Nephron (organoid): ENCODE measurements around the gene RAD23B.

Experiments used
- H3K27ac Mint-ChIP-seq, 3 experiments: 2 replicates each; pipeline ENCODE4 v1.8.0; 2020; ENCODE audit warnings: mixed read lengths in 3 of 3, mild to moderate bottlenecking in 2 of 3, moderate library complexity in 1 of 3
- H3K27me3 Mint-ChIP-seq: 2 replicates; pipeline ENCODE4 v1.8.0; 2021; ENCODE audit warnings: low read depth, mild to moderate bottlenecking, moderate library complexity, mixed read lengths
- H3K36me3 Mint-ChIP-seq: 2 replicates; pipeline ENCODE4 v1.8.0; 2020; ENCODE audit warnings: low read depth, mixed read lengths
- H3K4me1 Mint-ChIP-seq: 2 replicates; pipeline ENCODE4 v1.8.0; 2020; ENCODE audit warnings: mixed read lengths
- H3K4me3 Mint-ChIP-seq, 3 experiments: 2 replicates each; pipeline ENCODE4 v1.8.0; 2020; ENCODE audit warnings: mild to moderate bottlenecking in 3 of 3, mixed read lengths in 3 of 3, moderate library complexity in 2 of 3
- H3K9me3 Mint-ChIP-seq: 2 replicates; pipeline ENCODE4 v1.8.0; 2020; ENCODE audit warnings: mixed read lengths
- CTCF ChIP-seq, 3 experiments: fragments of 200-600 bp; sonication (generic); IDR thresholded peaks; one replicate each; pipeline ENCODE4 v1.5.0; 2021; ENCODE audit warnings: antibody characterized with exemption in 3 of 3; ENCODE audit not compliant: unreplicated experiment in 3 of 3

The RAD23B gene

GRCh38 chr9:107276966-107277710, 5.9 kb upstream of the RAD23B start:
- no peak for TF ChIP-seq CTCF (IDR thresholded peaks at IDR 0.05; ENCODE audit: unreplicated experiment in 3 of 3)
- Mint-ChIP-seq H3K4me1 (peaks cover 42% of the 10 kb centered on the region), H3K27me3 (no peaks in the 10 kb centered on the region), H3K27ac (peak overlapping the region in 1 of 3 experiments; percentile 8), H3K36me3 (no peaks in the 10 kb centered on the region), H3K4me3 (no peak overlapping the region), H3K9me3 (no peaks in the 10 kb centered on the region)

GRCh38 chr9:107277801-107278200, 5.3 kb upstream of the RAD23B start:
- TF ChIP-seq CTCF (IDR thresholded peaks at IDR 0.05; ENCODE audit: unreplicated experiment in 3 of 3), result no peak
- Mint-ChIP-seq H3K27ac (no peak overlapping the region), H3K36me3 (no peaks in the 10 kb centered on the region), H3K27me3 (no peaks in the 10 kb centered on the region), H3K4me1 (peaks cover 45% of the 10 kb centered on the region), H3K4me3 (no peak overlapping the region), H3K9me3 (no peaks in the 10 kb centered on the region)

GRCh38 chr9:107279086-107279485, 4.0 kb upstream of the RAD23B start:
- no peak overlapping the region for H3K27ac Mint-ChIP-seq
- H3K4me1 Mint-ChIP-seq, result peaks cover 37% of the 10 kb centered on the region
- H3K9me3 Mint-ChIP-seq, result no peaks in the 10 kb centered on the region
- H3K36me3 Mint-ChIP-seq, result no peaks in the 10 kb centered on the region
- no peak overlapping the region for H3K4me3 Mint-ChIP-seq
- no peak for TF ChIP-seq CTCF (IDR thresholded peaks at IDR 0.05; ENCODE audit: unreplicated experiment in 3 of 3)
- no peaks in the 10 kb centered on the region for H3K27me3 Mint-ChIP-seq

- Mint-ChIP-seq H3K27ac (peak overlapping the region; percentile 6 to 41 (median 12)), H3K9me3 (no peaks in the 10 kb centered on the region), H3K4me3 (peak overlapping the region; percentile 45 to 72 (median 64)), H3K4me1 (peaks cover 30% of the 10 kb centered on the region), H3K27me3 (no peaks in the 10 kb centered on the region), H3K36me3 (no peaks in the 10 kb centered on the region)
- TF ChIP-seq CTCF (IDR thresholded peaks at IDR 0.05; ENCODE audit: unreplicated experiment in 3 of 3), result no peak
Observed at GRCh38 chr9:107280543-107280942, 2.5 kb upstream of the RAD23B start.

GRCh38 chr9:107281184-107281583, 1.9 kb upstream of the RAD23B start:
- Mint-ChIP-seq H3K27ac (peak overlapping the region; percentile 6 to 41 (median 12)), H3K27me3 (no peaks in the 10 kb centered on the region), H3K4me1 (peaks cover 33% of the 10 kb centered on the region), H3K9me3 (no peaks in the 10 kb centered on the region), H3K4me3 (peak overlapping the region; percentile 45 to 72 (median 64)), H3K36me3 (peaks cover 3% of the 10 kb centered on the region)
- TF ChIP-seq CTCF (IDR thresholded peaks at IDR 0.05; ENCODE audit: unreplicated experiment in 3 of 3), result no peak
